Measurements from ENCODE around the gene TUBB4B.

DNA sequence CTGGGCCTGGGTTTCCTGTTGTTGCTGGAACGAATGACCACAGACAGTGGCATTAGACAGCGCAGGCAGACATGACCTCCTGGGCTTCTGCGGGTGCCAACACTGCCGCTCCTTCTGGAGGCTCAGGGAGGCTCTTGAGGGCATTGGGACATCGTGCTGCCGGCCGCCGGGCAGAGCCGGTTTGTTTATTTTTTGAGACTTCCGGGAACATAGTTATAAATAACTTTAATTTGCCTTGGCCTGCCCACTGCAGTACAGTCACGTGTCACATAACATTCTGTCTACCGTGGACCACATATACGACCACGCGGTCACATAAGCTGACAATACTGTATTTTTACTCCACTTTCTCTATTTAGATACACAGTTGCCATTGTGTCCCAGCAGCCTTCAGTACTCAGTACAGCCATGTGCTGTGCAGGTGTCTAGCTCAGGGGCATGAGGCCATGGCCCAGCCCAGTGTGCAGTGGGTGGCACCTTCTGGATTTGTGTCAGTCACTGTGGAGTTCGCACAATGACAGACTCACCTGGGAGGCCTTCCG is 28.2 kb downstream of the TUBB4B start:
- TF ChIP-seq, protein P1, sequence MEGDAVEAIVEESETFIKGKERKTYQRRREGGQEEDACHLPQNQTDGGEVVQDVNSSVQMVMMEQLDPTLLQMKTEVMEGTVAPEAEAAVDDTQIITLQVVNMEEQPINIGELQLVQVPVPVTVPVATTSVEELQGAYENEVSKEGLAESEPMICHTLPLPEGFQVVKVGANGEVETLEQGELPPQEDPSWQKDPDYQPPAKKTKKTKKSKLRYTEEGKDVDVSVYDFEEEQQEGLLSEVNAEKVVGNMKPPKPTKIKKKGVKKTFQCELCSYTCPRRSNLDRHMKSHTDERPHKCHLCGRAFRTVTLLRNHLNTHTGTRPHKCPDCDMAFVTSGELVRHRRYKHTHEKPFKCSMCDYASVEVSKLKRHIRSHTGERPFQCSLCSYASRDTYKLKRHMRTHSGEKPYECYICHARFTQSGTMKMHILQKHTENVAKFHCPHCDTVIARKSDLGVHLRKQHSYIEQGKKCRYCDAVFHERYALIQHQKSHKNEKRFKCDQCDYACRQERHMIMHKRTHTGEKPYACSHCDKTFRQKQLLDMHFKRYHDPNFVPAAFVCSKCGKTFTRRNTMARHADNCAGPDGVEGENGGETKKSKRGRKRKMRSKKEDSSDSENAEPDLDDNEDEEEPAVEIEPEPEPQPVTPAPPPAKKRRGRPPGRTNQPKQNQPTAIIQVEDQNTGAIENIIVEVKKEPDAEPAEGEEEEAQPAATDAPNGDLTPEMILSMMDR (conservative IDR thresholded peaks at IDR 0.05; ENCODE audit: low read length) = no peak
- TF ChIP-seq EZH2phosphoT487 (IDR thresholded peaks at IDR 0.05; ENCODE audit: borderline replicate concordance, low read depth, low read length) = no peak

Data from OCI-LY7 (cell line).